ENCODE measurements around the gene PCDH15.

DNA sequence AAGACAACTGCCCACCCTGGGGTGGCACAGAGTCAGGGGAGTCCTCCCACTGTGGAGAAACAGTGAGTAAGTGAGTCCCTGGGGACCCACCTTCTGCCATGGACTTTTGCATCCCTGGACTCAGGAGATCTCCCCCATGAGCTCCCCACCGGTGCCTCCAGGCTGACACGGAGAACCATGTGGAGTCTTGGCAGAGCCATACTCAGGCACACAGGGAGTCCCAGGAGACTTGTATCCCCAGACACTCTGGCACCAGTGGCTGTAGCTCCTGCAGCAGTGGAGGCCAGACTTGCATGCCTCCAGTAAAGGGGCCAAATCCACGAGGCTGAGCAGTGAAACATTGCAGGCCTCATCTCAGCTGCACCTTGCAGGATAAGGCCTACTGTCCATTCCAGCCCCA, 791.4 kb downstream of the PCDH15 start:
- TF ChIP-seq, protein P1, sequence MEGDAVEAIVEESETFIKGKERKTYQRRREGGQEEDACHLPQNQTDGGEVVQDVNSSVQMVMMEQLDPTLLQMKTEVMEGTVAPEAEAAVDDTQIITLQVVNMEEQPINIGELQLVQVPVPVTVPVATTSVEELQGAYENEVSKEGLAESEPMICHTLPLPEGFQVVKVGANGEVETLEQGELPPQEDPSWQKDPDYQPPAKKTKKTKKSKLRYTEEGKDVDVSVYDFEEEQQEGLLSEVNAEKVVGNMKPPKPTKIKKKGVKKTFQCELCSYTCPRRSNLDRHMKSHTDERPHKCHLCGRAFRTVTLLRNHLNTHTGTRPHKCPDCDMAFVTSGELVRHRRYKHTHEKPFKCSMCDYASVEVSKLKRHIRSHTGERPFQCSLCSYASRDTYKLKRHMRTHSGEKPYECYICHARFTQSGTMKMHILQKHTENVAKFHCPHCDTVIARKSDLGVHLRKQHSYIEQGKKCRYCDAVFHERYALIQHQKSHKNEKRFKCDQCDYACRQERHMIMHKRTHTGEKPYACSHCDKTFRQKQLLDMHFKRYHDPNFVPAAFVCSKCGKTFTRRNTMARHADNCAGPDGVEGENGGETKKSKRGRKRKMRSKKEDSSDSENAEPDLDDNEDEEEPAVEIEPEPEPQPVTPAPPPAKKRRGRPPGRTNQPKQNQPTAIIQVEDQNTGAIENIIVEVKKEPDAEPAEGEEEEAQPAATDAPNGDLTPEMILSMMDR (IDR thresholded peaks at IDR 0.05; ENCODE audit: borderline replicate concordance, extremely low read depth, low read length, poor library complexity, severe bottlenecking): no peak
- no peak for TF ChIP-seq EZH2 (IDR thresholded peaks at IDR 0.05; ENCODE audit: borderline replicate concordance, low read depth, low read length, severe bottlenecking)

Measured in DND-41 (cell line).